Gastrocnemius medialis (tissue), 4 donors: ENCODE results near the gene ASIC1.

Source experiments
- CTCF ChIP-seq, 5 experiments: fragments of 450-650 bp in 3 of 5; fragments of 200-600 bp in 2 of 5; sonication (generic) in 2 of 5; IDR thresholded peaks in 4 of 5; conservative IDR thresholded peaks in 1 of 5; 1 replicate in 4 of 5; 2 replicates in 1 of 5; pipeline ENCODE4 v1.5.1; 2016 to 2019; ENCODE audit warnings: antibody characterized with exemption in 5 of 5, mild to moderate bottlenecking in 3 of 5, moderate library complexity in 3 of 5
- POLR2A ChIP-seq, 2 donors: fragments of 450-650 bp; IDR thresholded peaks; one replicate each; pipeline ENCODE4 v1.6.1; 2017; ENCODE audit warnings: antibody characterized with exemption in 2 of 2, mild to moderate bottlenecking in 2 of 2, moderate library complexity in 2 of 2

DNA sequence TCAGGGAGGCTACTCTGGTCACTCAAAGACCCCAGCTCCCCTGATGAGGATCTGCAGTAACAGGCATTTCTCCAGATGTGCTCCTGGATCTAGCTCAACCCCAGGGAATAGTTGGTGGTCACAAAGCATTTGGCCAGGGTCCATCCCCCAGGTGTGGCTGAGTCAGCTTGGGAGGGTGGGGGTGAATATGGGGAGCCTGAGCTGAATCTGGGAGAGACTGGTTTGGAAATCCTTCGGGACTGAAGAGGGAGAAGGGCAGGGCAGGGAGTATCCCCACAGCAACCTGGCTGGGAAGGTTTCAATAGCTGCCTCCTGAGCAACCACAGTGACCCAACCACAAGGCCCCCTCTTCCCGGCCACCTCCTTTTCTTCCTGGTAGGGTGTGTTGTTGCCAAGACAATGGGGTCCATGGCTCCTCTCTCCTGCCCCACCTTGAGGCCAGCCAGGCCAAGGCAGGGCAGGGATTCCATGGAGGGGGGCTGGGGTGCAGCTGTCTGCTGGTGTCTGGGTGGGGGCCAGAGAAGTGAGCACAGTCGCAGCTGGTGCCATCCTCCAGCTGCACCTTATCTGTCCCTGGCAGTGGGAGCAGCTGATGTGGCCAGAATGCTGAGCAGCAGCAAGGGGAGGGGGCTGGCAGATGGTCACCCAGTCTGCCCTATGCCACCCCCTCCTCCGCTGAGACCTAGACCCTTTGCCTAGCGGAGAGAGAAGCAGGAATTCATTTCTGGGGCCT, 5.5 kb downstream of the ASIC1 start:
- no peak for TF ChIP-seq POLR2A (IDR thresholded peaks at IDR 0.05)
- TF ChIP-seq CTCF (IDR thresholded peaks at IDR 0.05 in 4 of 5, conservative IDR thresholded peaks at IDR 0.05 in 1 of 5): no peak
